T1000 (cell line): Measurements from ENCODE around the gene NCKAP5.

ENCODE experiments used
- DNase-seq: peaks from one replicate; lab custom pipeline; 2025; ENCODE audit warnings: mixed read lengths; lab: John Stamatoyannopoulos, UW

NCKAP5 gene

DNA sequence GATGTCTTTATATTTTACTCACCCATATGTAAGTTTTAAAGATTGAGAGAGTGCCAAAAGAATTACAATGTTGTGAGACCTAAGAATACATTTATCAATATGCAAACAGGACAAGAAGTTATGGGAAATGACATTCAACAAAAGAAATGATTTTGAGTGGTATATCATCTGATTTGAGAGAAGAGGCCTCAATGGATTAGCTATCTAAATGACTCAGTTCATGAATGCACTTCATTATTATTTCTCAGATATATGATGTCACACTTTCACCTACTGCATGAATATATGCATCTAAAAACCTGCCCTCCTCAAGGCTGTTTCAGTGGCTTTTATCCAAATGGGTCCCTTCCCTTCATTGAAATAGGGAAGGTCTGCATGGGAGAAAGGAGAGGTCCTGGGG is 769.9 kb downstream of the NCKAP5 start:
- no peak for DNase-seq

DNA sequence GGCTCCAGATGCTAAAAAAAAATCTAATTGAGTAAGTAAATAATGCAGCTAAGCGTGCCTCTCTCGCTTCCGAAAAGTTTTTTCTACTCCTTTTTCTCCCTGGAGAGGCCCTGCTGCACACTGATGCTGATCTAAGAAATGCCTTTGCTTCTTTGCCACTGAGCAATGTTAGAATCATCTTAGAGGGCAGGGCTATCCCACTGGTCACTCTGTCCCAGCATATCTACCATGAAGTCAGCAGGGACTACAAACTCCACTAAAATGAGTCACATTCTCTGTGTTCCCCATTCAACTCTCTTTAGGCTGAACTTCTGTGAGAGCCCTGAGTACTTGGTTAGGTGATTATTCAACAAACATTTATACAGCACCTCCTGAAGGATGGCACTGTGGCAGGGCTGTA is 770.7 kb downstream of the NCKAP5 start:
- peak; percentile 26 for DNase-seq

DNA sequence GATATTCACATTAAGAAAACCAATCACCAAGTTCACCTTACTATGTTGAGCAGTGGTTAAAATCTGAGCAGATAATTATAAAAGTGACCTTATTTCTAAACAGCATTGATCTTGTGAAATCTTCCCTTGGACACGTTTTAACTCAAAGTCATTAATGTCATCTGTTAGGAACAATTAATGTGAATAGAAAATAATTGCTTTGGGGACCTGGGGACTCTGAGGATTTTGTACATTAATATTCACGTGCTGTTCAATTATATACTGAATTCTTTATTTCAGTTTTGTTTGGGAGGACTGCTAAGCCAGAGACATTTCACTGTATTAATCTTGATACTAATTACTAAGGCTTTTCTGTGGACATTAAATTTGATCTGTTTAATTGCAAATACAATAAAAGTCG is 771.2 kb downstream of the NCKAP5 start:
- DNase-seq, result no peak

DNA sequence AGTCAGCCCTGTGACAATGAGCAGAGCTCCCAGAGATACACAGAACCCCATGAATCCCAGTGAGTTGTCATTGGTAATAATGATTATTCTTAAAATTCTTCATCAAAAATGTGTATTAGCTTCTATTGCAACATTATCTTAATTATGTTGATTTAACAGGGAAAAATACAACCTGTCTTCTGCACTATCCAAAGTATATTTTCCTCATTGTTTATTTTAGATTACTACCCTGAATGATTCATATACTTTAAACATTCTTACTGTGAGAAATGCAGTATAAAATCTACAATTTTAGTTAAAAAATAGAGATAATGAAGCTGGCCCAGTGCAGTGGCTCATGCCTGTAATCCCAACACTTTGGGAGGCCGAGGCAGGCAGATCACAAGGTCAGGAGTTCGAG is 773.0 kb downstream of the NCKAP5 start:
- no peak for DNase-seq

DNA sequence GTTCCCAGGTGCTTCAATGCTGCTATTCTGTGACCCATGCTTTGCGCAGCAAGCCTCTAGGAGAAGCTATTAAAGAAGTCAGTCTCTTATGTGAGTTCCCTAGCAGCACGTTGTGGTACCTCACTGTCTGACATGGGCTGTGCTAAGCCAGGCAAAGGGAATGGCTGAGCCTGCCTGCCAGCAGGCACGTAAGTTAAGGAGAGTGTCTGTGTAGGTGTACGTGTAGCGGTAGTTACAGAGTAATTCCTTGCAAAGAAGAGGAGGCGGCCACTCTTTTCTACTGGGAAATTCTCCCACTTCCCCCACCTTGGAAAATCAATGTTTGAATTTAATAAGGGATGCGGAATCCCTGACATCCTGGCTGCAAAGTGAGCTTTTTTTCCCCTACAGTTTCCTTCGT is 774.7 kb downstream of the NCKAP5 start:
- no peak for DNase-seq

DNA sequence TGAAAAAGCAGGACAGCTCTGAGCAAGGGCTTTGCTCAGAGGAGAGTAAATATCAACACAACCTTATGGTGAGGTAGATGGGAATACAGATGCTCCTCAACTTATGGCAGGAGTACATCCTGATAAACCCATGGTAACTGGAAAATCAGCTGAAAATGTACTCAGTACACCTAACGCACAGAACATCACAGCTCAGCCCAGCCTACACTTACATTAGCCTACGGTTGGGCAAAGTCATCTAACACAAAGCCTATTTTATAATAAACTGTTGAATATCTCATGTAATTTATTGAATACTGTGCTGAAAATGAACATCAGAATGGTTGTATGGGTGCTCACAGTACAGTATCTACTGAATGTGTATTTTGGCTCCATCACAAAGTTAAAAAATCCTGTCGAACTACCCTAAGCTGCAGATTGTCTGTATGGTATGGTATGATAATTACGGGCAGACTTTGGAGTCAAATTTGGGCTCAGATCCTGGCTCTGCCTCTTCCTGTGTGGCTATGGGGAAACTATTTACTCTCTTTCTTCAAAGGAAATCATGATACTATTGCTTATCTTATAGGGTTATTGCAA is 778.0 kb downstream of the NCKAP5 start:
- DNase-seq, result no peak

DNA sequence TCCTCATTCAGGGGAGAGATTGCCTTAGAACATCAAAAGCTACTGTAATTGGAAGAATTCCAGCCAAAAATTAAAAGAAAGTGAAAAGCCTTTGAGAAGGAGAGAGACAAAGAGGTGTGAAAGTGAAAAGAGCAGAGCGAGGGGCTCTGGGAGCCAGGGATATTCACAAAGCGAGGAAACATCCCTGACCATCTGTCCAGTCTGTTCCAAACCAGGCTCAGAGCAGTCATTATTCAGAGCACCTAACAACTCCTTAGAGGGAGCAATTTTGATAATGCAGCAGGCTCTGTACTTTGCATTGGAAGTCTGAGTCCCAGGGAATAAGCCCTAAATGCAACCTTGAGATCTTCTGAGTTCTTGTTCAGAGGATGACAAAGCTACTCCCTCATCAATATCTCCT is 779.2 kb downstream of the NCKAP5 start:
- no peak for DNase-seq

DNA sequence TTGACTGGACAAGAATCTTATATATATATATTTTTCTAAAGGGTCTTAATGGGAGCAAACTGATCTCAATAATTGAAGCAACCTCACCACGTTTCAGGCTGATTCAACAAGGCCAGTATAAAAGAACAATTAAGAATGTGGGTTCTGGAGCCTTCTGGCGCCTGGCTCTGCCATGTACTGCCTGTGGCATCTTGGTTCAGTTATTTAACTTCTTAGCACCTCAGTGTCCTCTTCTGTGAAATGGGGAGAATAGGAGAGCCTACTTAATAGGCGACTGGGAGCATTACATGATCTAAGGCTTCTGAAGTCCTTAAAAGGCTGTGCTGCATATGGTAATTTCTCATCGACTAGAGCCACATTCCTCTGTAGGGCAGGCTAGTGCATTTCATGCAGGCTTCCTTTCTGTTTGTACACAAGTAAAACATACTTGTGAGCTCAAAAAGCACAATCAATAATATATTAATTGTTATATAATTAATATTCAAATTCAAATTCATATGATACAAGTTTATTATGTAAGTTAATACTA is 779.9 kb downstream of the NCKAP5 start:
- DNase-seq, result no peak

DNA sequence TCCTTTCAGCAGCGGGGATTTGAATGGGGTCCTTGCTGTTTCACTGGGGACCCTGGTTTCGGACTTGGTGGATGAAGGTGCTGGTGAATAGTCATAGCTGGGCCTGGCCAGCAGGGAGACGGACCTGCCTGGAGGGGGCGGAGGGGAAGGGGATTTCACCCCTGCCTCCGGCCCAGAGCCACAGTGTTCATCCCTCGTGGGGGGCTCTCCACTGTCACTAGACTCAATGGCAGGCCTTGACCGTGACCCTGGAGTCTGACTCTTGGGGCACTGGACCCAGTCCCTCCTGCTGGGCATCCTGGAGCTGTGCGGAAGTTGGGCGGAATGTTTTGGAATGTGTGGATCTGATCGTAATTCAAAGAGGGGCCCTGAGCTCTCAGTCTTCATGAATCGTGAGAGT is 784.4 kb downstream of the NCKAP5 start:
- DNase-seq, result no peak

DNA sequence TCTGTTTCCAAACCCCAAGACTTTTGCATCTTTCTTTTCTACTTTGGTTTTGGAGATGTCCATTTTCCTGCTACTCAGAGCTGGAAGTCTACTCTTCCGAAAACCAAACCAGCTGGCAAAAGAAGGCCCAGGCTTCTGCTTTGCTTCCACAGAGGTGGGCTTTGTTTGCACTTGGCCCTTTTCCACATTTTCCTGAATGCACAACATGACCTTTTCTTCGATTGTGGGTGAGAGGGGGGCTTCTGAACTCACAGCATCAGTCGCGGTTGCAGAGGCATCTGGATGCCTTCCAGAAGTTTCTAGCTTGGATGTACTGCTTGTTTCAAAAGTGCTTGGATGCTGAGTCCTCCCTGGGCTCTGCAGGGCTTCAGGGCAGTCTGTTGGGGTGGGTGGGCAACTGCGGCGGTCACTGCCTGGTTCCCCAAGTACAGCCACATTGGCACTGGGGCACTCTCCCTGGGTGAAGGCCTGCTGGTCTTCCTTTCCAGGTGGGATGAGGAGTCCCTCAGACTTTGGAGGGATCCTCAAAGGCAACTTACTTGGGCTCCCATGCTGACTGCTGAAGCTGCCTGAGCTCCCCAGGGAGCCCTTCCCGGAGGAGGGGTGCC is 786.0 kb downstream of the NCKAP5 start:
- DNase-seq, result no peak

DNA sequence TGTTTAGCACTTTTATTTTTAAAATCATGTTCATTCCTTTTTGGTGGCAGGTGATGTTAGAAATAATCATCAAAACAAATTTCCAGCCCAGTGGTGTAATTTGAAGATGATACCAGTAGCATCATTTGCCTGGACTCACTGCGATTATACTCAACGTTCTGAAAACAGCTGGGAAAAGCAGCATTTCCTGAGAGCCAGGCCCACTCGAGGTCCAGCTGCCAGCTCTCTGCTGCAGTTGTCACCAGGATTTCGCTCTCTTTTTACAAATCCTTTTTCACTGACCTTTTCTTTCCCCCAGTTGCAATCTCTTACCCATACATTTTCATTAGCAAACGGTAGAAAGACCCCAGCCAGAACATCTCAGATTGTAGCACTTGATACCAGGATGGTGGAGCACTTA is 787.6 kb downstream of the NCKAP5 start:
- no peak for DNase-seq

DNA sequence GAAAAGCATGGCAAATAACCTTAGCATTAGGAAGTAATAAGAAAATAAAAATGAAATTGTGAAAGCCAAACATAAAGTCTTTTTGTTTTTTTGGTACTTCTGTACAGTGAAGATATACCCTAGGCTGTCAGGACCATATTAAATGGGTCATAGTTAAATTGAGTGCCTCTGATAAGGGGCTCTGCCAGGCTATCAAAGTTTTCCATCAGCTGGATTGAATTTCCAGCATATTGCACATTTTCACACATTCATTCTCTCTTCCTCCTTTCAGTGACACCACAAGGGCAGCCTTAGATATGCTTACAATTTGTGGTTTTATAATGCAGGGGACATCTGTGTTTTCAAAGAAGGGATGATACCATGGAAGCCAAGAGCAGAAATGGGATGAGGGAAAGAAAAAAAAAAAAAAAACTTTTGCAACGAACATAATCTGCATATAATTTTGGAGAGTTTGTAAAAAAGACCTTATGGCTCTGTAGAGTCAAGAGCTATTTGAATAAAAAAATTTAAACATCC is 789.0 kb downstream of the NCKAP5 start:
- DNase-seq, result no peak

DNA sequence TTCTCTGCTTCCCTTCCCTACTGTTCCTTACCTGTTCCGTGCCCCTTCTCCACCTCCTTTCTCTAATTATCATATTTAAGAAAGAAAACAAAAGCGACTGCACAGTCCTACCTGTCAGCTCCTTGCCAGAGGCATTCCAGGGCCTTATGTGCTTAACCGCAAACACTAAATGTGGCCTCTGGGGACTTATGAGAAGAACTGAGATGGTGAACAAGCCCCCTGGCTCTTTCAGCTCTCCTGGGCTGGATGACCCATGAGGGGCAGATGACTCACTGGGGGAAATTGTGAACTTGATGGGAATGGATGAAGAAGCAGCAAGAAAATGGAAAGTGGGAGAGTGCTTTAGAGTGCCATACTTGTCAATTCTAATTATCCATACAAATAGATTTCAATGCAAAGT is 792.0 kb downstream of the NCKAP5 start:
- no peak for DNase-seq

DNA sequence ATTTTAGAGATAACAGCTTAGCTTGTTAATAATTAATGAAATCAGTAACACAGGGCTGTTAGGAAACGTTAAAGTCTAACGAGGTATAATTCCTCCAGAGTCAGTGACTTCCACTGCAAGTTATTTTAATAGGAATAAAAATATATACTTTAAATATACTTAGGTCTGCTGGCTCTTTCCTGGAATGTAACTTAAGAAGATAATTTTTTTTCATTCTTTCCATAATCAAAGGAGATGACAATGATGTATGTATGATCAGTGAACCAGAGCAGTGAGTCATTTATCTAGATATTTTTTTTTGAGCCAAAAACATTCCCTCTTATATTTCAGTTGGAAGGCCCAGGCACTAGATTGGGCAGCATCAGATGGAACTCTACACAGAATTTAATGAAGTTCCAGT is 794.1 kb downstream of the NCKAP5 start:
- DNase-seq, result no peak

DNA sequence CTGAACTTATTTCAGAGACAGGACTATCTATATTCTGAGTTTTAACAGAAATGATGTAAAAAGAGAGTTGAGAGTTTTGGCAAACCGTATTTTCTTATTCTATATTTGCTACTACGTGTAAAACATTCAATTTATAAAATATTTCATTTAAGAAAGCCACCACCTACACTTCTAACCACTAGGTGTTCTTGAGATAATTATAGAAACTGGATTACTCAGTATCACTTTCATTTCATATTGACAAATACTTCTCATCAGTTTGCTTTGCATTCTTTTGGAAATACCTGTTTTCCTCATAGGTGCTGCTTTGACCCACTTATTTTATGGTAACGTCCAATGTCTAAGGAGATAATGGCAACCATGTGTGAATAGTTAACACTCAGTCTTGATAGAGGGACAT is 794.9 kb downstream of the NCKAP5 start:
- no peak for DNase-seq

DNA sequence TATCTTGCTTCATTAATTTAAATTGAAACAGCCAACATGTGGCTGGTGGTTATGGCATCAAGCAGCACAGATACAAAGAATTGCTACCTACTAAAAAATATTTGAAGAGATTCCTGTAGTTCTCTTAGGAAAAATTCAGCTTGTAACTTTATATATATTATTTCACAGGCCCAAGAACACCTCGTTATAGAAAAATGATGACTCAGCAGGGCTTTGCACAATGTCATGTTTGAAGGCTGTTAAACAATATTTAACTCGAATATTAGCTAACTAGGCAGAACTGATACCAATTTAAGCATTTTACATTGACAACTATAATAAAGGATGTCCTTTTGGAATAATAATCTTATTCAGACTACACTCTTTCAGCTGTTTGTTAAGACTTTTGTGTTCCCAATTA is 795.9 kb downstream of the NCKAP5 start:
- no peak for DNase-seq

DNA sequence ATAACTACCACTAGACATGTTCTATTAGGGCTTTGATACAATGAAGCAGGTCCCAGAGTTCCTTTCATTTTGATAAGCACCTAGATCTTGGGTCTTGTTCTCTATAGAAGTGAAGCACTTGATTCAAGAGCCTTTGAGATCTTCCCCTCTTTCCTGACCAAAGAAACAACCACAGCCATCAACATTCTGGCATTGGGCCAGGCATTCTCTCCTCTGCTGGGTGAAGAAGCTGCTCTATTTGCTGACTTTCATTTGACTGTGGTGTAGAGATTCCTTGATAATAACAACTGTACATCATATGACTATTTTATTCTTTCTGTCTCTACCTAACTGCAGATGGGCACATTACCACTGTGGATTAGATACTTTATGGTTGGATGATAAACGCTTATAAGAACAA is 801.7 kb downstream of the NCKAP5 start:
- no peak for DNase-seq

DNA sequence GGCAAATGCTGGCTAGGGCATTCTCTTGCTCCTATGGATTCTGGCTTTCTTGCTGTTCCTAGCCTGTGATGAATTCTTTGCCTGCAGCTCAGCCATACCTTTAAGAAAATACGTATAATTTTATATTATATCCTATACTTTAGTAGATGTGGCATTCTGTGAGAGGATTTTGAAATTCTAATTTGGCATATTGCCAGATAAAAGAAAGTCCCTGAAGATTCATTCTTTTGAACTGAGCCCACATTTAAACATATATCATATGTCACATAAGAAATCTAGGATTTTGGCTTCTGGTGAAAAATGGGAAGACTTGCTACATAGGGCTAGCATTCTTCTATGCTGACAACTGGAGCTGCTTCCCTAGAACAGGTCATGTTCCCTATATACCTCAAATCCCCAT is 806.8 kb downstream of the NCKAP5 start:
- no peak for DNase-seq

DNA sequence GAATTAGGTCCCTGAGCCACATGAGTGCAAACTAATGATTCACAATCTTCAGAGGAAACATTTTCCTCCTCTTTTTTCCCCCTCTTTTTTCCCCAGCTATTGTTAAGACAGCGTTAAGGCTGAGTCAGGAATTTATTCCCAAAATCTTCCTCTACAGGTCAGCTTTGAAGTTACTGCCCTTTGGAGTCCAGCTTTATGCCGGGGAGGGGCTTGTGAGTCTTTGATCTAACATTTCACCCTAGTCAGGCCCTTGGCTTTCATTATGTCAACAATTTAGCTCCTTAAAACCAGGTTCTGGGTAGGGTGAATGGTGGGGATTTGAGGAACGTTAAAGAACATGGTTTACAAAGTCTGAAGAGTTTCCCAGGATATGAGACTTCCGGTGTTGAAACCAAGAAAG is 807.3 kb downstream of the NCKAP5 start:
- no peak for DNase-seq

DNA sequence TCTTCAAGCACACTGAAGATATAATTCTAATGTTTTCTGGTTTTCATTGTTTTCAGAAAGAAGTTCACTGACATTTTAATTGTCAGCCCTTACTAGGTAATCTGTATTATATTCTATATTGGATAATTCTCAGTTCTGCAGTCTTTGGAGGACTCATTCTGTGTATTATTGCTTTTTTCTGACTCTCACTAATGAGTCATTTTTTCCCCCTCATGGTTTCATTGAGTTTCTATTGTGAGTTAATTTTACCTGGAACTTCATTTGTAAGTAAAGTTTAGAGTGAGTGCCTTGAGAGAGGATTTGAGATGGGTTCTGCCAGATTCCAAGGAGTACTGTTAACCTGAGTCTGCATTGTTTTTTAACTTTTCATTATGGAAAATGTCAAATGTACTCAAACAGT is 807.9 kb downstream of the NCKAP5 start:
- DNase-seq, result no peak

DNA sequence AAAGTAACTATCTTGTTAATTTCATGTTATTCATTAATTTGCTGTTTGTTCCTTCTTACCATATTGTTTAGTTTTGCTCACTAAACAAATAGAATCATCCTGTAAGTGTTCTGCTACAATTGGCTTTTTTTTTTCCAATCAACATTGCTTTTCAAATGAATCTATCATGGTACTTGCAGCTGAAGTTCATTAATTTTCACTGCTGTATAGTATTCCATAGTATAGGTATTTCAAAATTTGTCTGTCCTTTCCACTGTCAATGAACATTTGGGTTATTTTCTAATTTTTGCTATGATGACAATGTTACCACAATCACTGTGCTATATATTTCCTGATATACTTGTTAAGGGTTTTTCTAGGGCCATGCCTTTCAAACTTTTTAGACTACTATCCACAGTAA is 809.3 kb downstream of the NCKAP5 start:
- DNase-seq, result no peak

DNA sequence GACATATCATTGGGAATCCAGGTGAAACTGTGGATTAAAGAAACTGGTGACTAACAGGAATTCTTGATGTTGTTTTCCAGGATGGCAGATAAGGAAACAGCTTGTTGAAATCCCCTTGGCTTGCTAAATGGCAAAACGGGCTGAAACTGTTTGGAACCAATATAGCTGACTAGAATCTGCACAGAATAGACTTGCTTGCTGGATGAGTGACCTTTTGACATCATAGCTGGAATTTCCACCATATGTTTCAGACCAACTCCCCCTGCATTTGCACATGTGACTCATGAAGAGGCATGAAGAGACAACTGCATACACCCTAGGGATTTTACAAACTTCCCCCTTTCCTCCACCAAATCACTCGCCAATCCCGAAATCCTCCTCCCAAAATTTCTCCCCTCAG is 810.6 kb downstream of the NCKAP5 start:
- DNase-seq, result no peak

DNA sequence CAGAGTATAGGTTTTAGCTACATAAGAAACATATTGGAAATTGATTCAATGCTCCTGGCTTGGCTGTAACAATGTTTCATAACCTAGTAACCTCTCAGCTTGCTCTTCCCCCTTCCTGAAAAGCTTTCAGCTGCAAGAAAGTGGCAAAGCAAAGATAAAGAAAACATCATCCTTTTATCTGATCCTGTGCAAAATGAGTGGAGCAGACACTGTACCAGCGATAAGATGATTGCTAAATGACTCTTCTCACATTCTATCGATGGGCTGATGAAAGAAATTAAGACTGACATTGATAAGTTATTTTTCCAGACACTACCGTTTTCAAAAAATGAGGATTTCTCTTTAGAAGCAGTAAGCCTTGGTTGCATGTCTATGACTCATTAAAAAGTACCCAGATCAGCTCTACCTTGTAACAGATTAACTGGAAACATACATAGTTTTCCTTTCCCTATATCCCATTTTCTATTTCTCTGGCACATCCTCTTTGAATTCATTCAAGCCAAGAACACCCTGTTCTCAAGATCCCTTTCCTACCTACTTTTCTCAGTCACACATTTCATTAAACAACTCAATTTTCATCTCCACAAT is 811.2 kb downstream of the NCKAP5 start:
- DNase-seq, result no peak
